HUES64 (cell line): Measurements from ENCODE around the gene KRTAP21-2. TPM values are rescaled to one million over a fixed set of nuclear protein-coding genes. Genes with fewer than 3 reads are reported as not detected.
"Not testable (repeated sequence)": the region's sequence is repeated elsewhere in the genome, so short reads cannot be mapped to it uniquely, and the experiment has no call there.

Experiments used
- H3K27ac ChIP-seq: 2 replicates; pipeline ENCODE4 v1.7.0; 2013; ENCODE audit warnings: low read depth, low read length, inconsistent platforms
- H3K27me3 ChIP-seq: 2 replicates; pipeline ENCODE4 v1.6.1; 2013; ENCODE audit warnings: mild to moderate bottlenecking, low read length; ENCODE audit not compliant: insufficient read depth
- H3K36me3 ChIP-seq: 2 replicates; pipeline ENCODE4 v1.6.1; 2013; ENCODE audit warnings: mild to moderate bottlenecking, low read length; ENCODE audit not compliant: insufficient read depth
- H3K4me1 ChIP-seq: 2 replicates; pipeline ENCODE4 v1.6.1; 2013; ENCODE audit warnings: mild to moderate bottlenecking, low read length, moderate library complexity; ENCODE audit not compliant: insufficient read depth
- H3K4me3 ChIP-seq: 2 replicates; pipeline ENCODE4 v1.5.1; 2013; ENCODE audit warnings: mild to moderate bottlenecking, low read length, moderate library complexity
- H3K9ac ChIP-seq: 2 replicates; pipeline ENCODE4 v1.6.1; 2013; ENCODE audit warnings: mild to moderate bottlenecking, low read depth, low read length
- H3K9me3 ChIP-seq: 2 replicates; pipeline ENCODE4 v1.6.1; 2013; ENCODE audit warnings: low read depth, low read length; ENCODE audit not compliant: insufficient read depth
- WGBS: fragments of 150-250, 120-280 bp; methylation state at CpG from one replicate; pipeline ENCODE4 v1.1.7; 2013; ENCODE audit warnings: missing lambda C conversion rate; 5-methylcytosine and 5-hydroxymethylcytosine counted together
- polyA plus RNA-seq, 2 experiments: library from polyadenylated mRNA; stranded (reverse); fragments of 50-300 nt; gene quantifications; one replicate each; pipeline ENCODE4 v1.2.3, GENCODE V29; 2013

KRTAP21-2 gene
- not detected for polyA plus RNA-seq (2013, experiment 1 of 2)
- polyA plus RNA-seq (2013, experiment 2 of 2) = not detected

DNA sequence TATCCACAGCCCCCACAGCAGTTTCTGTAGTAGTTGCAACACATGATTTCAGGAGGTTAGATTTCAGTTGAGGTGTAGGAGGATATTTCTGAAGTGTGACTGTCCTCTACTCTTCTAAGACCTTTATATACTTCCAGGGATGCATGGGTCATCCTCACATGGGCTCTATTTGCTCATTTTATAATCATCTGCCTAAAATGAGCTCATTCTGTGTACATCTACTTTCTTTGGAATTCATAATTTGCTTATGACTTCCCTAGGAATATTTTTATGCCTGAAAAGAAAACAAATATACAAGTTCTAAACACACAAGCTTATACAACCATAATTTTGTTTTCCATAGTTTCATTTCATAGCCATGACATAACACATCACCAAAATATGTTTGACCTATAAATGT lies at the start of gene KRTAP21-2:
Gene KRTAP21-2, minus strand, starts transcription at position 101 of the 400 bp plus-strand sequence. Its CDS starts 57 bp downstream, at position 44.
- Histone ChIP-seq H3K9ac (no peak within 1 kb of the TSS), H3K27me3 (no peaks in the 10 kb centered on the region), H3K36me3 (no peaks in the 10 kb centered on the region), H3K4me3 (no peak within 1 kb of the TSS), H3K4me1 (no peaks in the 10 kb centered on the region), H3K27ac (no peak within 1 kb of the TSS), H3K9me3 (peaks cover 4% of the 10 kb centered on the region; the same call in 1 of the 2 replicates)

DNA sequence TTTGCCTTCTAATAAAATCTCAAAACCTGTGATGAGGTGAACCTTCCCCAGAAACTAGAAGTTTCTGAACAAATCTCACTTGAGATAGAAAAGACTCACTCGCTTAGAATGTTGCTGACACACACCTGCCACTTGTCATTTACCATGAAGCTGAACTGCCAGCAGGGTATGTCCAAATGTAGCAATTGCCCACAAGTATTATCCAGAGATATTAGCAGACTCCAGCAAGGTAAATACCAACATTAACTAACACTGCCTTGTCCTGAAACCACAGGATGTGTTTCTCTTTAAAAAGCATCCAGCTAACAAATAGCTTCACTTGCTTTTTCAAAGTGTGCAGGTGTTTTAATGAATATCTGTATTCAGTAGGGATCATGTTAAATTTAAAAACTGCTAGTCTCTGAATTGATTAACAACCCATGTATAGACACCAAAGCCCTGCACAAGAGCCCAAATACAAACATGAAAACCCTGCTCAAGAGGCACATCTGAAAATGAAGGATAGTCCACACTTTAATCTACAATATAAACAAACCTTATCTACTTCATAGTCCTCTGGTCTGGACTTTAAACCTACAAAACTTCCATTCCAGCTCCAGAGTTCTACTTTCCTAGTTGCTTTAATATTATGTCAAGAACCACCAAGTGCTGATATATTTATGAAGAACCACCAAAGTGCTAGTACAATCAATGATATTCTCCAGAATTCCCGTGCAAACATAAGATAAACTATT lies 46.7 kb upstream of the KRTAP21-2 start:
- H3K27ac ChIP-seq = no peak overlapping the region
- H3K36me3 ChIP-seq = no peaks in the 10 kb centered on the region
- no peak overlapping the region for H3K9ac ChIP-seq
- H3K4me3 ChIP-seq = no peak overlapping the region
- no peaks in the 10 kb centered on the region for H3K9me3 ChIP-seq
- WGBS = 88% methylated on average over 1 of the region's 2 CpGs
- no peaks in the 10 kb centered on the region for H3K4me1 ChIP-seq
- H3K27me3 ChIP-seq = no peaks in the 10 kb centered on the region

GRCh38 chr21:30779249-30779648 lies 32.2 kb upstream of the KRTAP21-2 start:
- no peaks in the 10 kb centered on the region for H3K9me3 ChIP-seq
- H3K27ac ChIP-seq = no peak overlapping the region
- H3K4me3 ChIP-seq = no peak overlapping the region
- H3K9ac ChIP-seq = no peak overlapping the region
- H3K4me1 ChIP-seq = no peaks in the 10 kb centered on the region
- H3K27me3 ChIP-seq = no peaks in the 10 kb centered on the region
- H3K36me3 ChIP-seq = no peaks in the 10 kb centered on the region
- WGBS = no CpG with 5 or more reads among the region's 1 CpG

- no peaks in the 10 kb centered on the region for H3K4me1 ChIP-seq
- H3K9ac ChIP-seq = no peak overlapping the region
- WGBS = 90% methylated on average over 3 of the region's 4 CpGs
- H3K27me3 ChIP-seq = no peaks in the 10 kb centered on the region
- no peaks in the 10 kb centered on the region for H3K36me3 ChIP-seq
- H3K9me3 ChIP-seq = no peaks in the 10 kb centered on the region
- H3K27ac ChIP-seq = no peak overlapping the region
- no peak overlapping the region for H3K4me3 ChIP-seq
Observed at GRCh38 chr21:30769724-30770431, 22.8 kb upstream of the KRTAP21-2 start.

- H3K4me3 ChIP-seq = no peak overlapping the region
- H3K9ac ChIP-seq = no peak overlapping the region
- H3K27ac ChIP-seq = no peak overlapping the region
- H3K36me3 ChIP-seq = no peaks in the 10 kb centered on the region
- no peaks in the 10 kb centered on the region for H3K27me3 ChIP-seq
- no peaks in the 10 kb centered on the region for H3K4me1 ChIP-seq
- H3K9me3 ChIP-seq = no peaks in the 10 kb centered on the region
- 71% methylated on average over 2 of the region's 2 CpGs for WGBS
Observed at GRCh38 chr21:30760776-30761175, 13.7 kb upstream of the KRTAP21-2 start.

- H3K4me1 ChIP-seq = no peaks in the 10 kb centered on the region
- H3K27ac ChIP-seq = no peak overlapping the region
- no peaks in the 10 kb centered on the region for H3K36me3 ChIP-seq
- no peak overlapping the region for H3K9ac ChIP-seq
- no peak overlapping the region for H3K4me3 ChIP-seq
- no peaks in the 10 kb centered on the region for H3K9me3 ChIP-seq
- 86% methylated on average over 2 of the region's 2 CpGs for WGBS
- no peaks in the 10 kb centered on the region for H3K27me3 ChIP-seq
Observed at GRCh38 chr21:30758306-30758705, 11.2 kb upstream of the KRTAP21-2 start.

DNA sequence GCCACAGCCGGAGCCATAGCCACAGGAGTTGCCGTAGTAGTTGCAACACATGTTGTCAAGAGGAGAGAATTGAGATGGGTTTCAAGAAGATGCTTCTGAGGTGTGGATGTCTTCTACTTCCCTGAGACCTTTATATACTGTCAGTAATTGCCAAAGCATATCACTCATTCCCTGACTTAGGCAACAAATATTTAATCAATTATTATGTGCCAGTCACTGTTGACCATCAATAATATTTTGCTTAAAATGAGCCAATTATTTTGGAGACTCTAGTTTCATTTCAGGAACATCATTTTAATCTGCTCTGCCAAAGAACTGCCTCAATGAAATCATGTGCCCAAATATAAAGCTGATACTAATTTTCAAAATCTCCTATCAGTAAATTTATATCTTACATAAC lies 8.3 kb upstream of the KRTAP21-2 start, which contains the start of gene KRTAP21-1:
Gene KRTAP21-1, minus strand, starts transcription at position 101 of the 400 bp plus-strand sequence. Its CDS starts 50 bp downstream, at position 51.
- not testable (repeated sequence) for H3K4me3 ChIP-seq, H3K4me1 ChIP-seq, H3K9me3 ChIP-seq, H3K9ac ChIP-seq, H3K36me3 ChIP-seq, H3K27me3 ChIP-seq, H3K27ac ChIP-seq
- WGBS = no CpG with 5 or more reads among the region's 2 CpGs

- Histone ChIP-seq H3K9ac (no peak overlapping the region), H3K27ac (no peak overlapping the region), H3K36me3 (no peaks in the 10 kb centered on the region), H3K4me3 (no peak overlapping the region), H3K27me3 (no peaks in the 10 kb centered on the region), H3K4me1 (no peaks in the 10 kb centered on the region), H3K9me3 (peaks cover 4% of the 10 kb centered on the region; the same call in 1 of the 2 replicates)
- WGBS = 100% methylated on average over 1 of the region's 2 CpGs
Observed at GRCh38 chr21:30740462-30740861, 6.6 kb downstream of the KRTAP21-2 start.

GRCh38 chr21:30733026-30733425 lies 14.0 kb downstream of the KRTAP21-2 start:
- Histone ChIP-seq H3K27me3 (no peaks in the 10 kb centered on the region), H3K9me3 (no peaks in the 10 kb centered on the region), H3K36me3 (no peaks in the 10 kb centered on the region), H3K27ac (no peak overlapping the region), H3K4me1 (no peaks in the 10 kb centered on the region), H3K9ac (no peak overlapping the region), H3K4me3 (no peak overlapping the region)
- 100% methylated on average over 1 of the region's 1 CpG for WGBS

DNA sequence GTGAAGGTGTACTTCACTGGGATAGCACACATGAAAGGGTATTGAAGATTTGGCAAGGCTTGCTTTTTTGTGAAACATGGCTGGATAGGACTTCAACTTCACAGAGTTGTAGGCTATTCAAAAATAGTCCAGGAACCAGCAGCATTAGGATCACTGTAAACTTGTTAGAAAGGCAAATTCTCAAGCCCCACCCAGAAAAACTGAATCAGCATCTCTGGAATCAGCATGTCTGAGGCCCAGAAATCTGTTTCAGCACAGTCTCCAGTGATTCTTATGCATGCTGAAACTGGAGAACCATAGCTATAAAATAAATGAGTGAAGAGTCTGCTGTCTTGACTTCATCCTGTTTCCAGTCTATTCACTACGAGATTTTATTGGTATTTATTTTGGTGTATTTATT lies 20.3 kb downstream of the KRTAP21-2 start:
- H3K9ac ChIP-seq = no peak overlapping the region
- H3K4me3 ChIP-seq = no peak overlapping the region
- no peaks in the 10 kb centered on the region for H3K4me1 ChIP-seq
- no peak overlapping the region for H3K27ac ChIP-seq
- H3K27me3 ChIP-seq = no peaks in the 10 kb centered on the region
- H3K9me3 ChIP-seq = no peaks in the 10 kb centered on the region
- H3K36me3 ChIP-seq = no peaks in the 10 kb centered on the region
- no CpG with 5 or more reads among the region's 1 CpG for WGBS

DNA sequence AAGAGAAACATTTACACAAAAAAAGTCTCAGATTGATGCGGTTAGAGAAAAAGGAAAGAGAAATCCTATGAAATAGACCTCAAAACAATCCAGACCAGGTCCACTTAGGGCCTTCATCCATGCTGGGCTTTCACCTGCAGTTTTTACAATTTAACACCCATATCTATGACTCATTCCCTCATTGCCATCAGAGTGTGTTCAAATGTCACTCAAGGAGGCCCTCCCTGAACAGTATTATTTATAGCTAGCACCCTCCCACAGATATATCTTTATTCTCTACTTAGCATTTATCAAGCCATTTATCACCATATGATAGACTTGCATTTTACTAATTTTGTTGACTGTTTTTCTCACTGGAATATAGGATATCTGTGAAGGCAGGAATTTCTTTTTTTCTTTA lies 27.7 kb downstream of the KRTAP21-2 start:
- no peak overlapping the region for H3K4me3 ChIP-seq
- WGBS = 100% methylated on average over 1 of the region's 1 CpG
- no peaks in the 10 kb centered on the region for H3K9me3 ChIP-seq
- no peaks in the 10 kb centered on the region for H3K27me3 ChIP-seq
- H3K36me3 ChIP-seq = no peaks in the 10 kb centered on the region
- no peak overlapping the region for H3K27ac ChIP-seq
- no peaks in the 10 kb centered on the region for H3K4me1 ChIP-seq
- no peak overlapping the region for H3K9ac ChIP-seq
